HG03460 (cell line): ENCODE data around the gene TNIP1.
A peak's percentile ranks its signal among the peaks of the same experiment; 100 is the strongest.

Experiments used
- ATAC-seq: cut with Tn5 transposase; IDR thresholded peaks from one replicate; pipeline ENCODE4 v1.9.1; 2021; ENCODE audit not compliant: unreplicated experiment

Gene TNIP1

GRCh38 chr5:151085517-151086041 is 4.7 kb upstream of the TNIP1 start:
- ATAC-seq, result peak; percentile 16

GRCh38 chr5:151084363-151084762 is 3.5 kb upstream of the TNIP1 start:
- no peak for ATAC-seq

- ATAC-seq, result no peak
Observed at GRCh38 chr5:151083081-151083676, 2.3 kb upstream of the TNIP1 start.

GRCh38 chr5:151082282-151082902 is 1.6 kb upstream of the TNIP1 start:
- ATAC-seq, result no peak

GRCh38 chr5:151081431-151082281 is 822 bp upstream of the TNIP1 start:
- no peak for ATAC-seq

GRCh38 chr5:151079838-151080612 is 809 bp downstream of the TNIP1 start:
- ATAC-seq, result no peak

GRCh38 chr5:151078490-151079262 is 2.2 kb downstream of the TNIP1 start:
- peak; percentile 49 for ATAC-seq

GRCh38 chr5:151077967-151078366 is 2.9 kb downstream of the TNIP1 start:
- ATAC-seq, result no peak

- ATAC-seq, result no peak
Observed at GRCh38 chr5:151077419-151077818, 3.4 kb downstream of the TNIP1 start.

GRCh38 chr5:151076616-151077015 is 4.2 kb downstream of the TNIP1 start:
- ATAC-seq, result no peak

- no peak for ATAC-seq
Observed at GRCh38 chr5:151075698-151076331, 5.0 kb downstream of the TNIP1 start.

- ATAC-seq, result no peak
Observed at GRCh38 chr5:151074557-151074956, 6.3 kb downstream of the TNIP1 start.

GRCh38 chr5:151073280-151073679 is 7.6 kb downstream of the TNIP1 start:
- ATAC-seq, result no peak

GRCh38 chr5:151072630-151073025 is 8.2 kb downstream of the TNIP1 start:
- no peak for ATAC-seq

- no peak for ATAC-seq
Observed at GRCh38 chr5:151071848-151072629, 8.8 kb downstream of the TNIP1 start.

GRCh38 chr5:151071021-151071420 is 9.8 kb downstream of the TNIP1 start:
- ATAC-seq, result no peak

- no peak for ATAC-seq
Observed at GRCh38 chr5:151070449-151070848, 10.4 kb downstream of the TNIP1 start.

GRCh38 chr5:151068433-151069197 is 12.2 kb downstream of the TNIP1 start:
- peak; percentile 64 for ATAC-seq
